Gastrocnemius medialis (tissue), 4 donors: ENCODE data around the gene USP37.

Experiments
- POLR2A ChIP-seq, 2 donors: fragments of 450-650 bp; IDR thresholded peaks; one replicate each; pipeline ENCODE4 v1.6.1; 2017; ENCODE audit warnings: antibody characterized with exemption in 2 of 2, mild to moderate bottlenecking in 2 of 2, moderate library complexity in 2 of 2
- TF ChIP-seq, protein P1 (sequence below), 5 experiments: fragments of 450-650 bp in 3 of 5; fragments of 200-600 bp in 2 of 5; sonication (generic) in 2 of 5; IDR thresholded peaks in 4 of 5; conservative IDR thresholded peaks in 1 of 5; 1 replicate in 4 of 5; 2 replicates in 1 of 5; pipeline ENCODE4 v1.5.1; 2016 to 2019; ENCODE audit warnings: antibody characterized with exemption in 5 of 5, mild to moderate bottlenecking in 3 of 5, moderate library complexity in 3 of 5

DNA sequence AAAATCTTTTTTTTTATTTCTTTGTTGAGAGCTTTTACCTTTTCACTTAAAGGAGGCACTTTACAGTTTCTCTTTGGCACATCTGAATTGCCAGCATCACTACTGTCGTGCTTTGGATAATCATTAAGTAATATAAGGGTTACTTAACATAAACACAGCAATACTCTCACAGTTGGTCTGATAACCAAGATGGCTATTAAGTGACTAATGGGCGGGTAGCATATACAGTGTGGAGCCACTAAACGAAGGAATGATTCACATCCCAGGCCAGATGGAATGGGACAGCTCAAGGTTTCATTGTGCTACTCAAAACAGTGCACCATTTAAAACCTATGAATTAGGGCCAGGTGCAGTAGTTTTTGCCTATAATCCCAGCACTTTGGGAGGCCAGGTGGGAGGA lies 28.1 kb downstream of the USP37 start:
- TF ChIP-seq, protein P1, sequence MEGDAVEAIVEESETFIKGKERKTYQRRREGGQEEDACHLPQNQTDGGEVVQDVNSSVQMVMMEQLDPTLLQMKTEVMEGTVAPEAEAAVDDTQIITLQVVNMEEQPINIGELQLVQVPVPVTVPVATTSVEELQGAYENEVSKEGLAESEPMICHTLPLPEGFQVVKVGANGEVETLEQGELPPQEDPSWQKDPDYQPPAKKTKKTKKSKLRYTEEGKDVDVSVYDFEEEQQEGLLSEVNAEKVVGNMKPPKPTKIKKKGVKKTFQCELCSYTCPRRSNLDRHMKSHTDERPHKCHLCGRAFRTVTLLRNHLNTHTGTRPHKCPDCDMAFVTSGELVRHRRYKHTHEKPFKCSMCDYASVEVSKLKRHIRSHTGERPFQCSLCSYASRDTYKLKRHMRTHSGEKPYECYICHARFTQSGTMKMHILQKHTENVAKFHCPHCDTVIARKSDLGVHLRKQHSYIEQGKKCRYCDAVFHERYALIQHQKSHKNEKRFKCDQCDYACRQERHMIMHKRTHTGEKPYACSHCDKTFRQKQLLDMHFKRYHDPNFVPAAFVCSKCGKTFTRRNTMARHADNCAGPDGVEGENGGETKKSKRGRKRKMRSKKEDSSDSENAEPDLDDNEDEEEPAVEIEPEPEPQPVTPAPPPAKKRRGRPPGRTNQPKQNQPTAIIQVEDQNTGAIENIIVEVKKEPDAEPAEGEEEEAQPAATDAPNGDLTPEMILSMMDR (IDR thresholded peaks at IDR 0.05 in 4 of 5, conservative IDR thresholded peaks at IDR 0.05 in 1 of 5) = no peak
- TF ChIP-seq POLR2A (IDR thresholded peaks at IDR 0.05) = no peak
